VCaP (cell line): ENCODE data around the gene WWOX.

ENCODE experiments used
- H3K27ac ChIP-seq: fragments of 450-650 bp; 2 replicates; pipeline ENCODE4 v1.5.1; 2017
- TF ChIP-seq, protein P1 (sequence below): fragments of 450-650 bp; conservative IDR thresholded peaks from 2 replicates; pipeline ENCODE4 v1.5.1; 2017; ENCODE audit warnings: mild to moderate bottlenecking, moderate library complexity

WWOX gene

DNA sequence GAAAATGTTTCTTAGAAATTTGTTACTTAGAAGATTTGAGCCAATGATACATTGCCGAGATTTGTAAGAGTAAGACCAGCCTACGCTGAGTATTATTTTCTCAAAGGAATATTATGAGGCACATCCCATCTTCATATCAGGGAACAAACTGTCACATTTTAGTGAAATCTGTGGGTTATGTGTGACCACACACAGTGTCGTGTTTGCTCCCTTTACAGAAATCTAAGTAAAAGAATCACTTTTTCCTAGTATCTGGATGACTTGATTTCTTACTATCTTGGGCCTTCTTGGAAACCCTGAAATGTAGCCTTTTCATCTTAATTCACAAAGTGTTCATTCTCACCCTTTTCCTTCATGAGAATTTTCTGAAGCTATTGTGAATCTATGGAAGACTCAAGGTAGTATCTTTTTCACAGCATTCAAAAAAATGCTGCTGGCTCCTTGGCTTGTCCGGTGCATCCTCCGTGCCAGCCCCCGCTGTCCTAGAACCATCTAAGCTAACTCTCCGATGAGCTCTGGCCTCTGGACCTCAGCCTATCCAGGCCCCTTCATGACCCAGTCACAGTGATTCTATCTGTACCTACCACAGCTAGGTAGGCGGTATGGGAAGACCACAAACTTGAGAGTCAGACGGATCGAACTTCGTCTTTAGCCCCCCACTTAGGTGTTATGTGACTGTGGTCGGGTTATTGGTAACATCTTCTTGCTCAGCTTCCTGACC lies 976.8 kb downstream of the WWOX start:
- no peak overlapping the region for H3K27ac ChIP-seq
- TF ChIP-seq, protein P1, sequence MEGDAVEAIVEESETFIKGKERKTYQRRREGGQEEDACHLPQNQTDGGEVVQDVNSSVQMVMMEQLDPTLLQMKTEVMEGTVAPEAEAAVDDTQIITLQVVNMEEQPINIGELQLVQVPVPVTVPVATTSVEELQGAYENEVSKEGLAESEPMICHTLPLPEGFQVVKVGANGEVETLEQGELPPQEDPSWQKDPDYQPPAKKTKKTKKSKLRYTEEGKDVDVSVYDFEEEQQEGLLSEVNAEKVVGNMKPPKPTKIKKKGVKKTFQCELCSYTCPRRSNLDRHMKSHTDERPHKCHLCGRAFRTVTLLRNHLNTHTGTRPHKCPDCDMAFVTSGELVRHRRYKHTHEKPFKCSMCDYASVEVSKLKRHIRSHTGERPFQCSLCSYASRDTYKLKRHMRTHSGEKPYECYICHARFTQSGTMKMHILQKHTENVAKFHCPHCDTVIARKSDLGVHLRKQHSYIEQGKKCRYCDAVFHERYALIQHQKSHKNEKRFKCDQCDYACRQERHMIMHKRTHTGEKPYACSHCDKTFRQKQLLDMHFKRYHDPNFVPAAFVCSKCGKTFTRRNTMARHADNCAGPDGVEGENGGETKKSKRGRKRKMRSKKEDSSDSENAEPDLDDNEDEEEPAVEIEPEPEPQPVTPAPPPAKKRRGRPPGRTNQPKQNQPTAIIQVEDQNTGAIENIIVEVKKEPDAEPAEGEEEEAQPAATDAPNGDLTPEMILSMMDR = no peak

GRCh38 chr16:79077346-79077745 lies 977.9 kb downstream of the WWOX start:
- TF ChIP-seq, protein P1 = no peak
- no peak overlapping the region for H3K27ac ChIP-seq

DNA sequence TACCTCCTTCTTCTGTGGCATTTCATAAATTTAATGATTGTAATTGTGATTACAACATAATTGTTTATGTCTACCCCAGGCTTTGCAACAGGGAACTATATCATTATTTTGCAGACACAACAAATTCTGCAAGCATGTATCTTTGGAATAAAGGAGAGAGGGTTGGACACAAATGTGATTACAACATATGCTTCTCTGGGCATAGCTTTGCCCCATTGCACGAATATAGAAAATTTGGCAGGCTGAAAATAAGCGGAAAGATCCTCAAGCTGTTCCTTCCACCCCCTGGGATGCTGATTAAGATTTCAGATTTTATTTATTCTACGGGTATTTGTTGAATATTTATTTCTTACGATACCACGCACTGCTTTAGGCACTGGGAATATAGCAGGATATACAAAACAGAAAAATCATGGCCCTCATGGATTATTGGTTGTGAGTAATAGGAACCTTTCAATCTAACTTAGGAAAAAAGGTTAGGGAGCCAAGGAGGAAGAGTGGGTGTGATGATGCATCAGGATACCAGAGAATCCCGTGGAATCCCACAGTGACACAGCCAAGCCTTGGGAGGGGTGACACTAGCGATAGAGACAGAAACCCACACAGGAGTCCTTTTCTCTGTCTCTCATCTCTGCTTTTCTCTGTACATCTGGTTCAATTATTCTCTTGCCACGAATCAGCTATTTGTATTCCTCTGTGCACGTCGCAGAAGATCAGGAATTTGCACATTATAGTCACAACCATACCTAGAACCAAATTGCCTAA lies 980.4 kb downstream of the WWOX start:
- TF ChIP-seq, protein P1 = no peak
- no peak overlapping the region for H3K27ac ChIP-seq

DNA sequence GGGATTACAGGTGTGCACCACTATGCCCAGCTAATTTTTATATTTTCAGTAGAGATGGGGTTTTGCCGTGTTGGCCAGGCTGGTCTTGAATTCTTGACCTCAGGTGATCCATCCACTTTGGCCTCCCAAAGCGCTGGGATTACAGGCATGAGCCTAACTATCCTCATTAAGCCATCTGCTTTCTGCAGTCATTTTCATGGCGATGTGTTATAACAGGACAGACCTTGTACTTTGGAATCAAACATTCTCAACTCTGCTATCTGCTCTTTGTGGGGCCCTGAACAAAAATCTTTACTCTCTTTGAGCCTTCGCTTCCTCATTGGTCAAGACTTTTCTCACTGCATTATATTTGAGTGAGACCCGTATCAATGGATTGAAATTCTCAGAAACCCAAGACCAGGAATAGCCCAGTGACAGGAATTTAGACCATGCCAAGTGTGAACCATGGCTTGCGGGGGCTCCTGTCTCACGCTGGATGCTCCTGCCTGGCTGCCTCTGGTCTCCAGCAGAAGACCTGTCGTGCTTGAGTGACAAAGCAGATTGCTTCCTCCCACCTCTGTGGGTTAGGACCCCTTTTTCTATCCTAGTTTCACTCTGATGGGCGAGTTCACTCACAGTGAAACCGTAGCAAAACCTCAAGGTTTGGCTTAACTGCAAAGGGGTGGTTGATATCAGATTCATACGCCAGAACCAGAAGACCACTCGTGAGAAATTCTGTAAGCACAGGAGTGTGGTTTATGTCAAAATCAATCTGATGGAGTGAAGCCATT lies 982.0 kb downstream of the WWOX start:
- no peak overlapping the region for H3K27ac ChIP-seq

DNA sequence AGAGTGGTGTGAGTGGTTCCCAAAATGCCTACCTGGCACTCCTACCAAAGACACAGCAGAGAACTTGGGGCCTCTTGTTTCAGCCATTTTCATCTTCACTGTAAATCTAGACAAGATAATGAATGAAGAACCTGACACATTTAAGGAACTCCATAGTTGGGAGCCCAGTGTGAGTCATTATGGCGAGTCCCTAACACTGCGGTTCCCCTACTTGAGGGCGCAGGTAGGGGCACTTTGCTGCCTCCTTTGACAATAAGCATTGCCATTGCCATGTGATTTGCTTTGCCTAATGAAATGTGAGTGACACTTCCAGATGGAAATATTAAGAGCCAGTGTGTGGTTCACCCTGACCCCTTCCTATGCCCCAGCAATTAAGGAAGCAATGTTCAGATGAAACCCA lies 983.5 kb downstream of the WWOX start:
- H3K27ac ChIP-seq = no peak overlapping the region
- TF ChIP-seq, protein P1 = no peak

More for the DNA sequence above, 982.0 kb downstream of the WWOX start:
- TF ChIP-seq, protein P1 = no peak

DNA sequence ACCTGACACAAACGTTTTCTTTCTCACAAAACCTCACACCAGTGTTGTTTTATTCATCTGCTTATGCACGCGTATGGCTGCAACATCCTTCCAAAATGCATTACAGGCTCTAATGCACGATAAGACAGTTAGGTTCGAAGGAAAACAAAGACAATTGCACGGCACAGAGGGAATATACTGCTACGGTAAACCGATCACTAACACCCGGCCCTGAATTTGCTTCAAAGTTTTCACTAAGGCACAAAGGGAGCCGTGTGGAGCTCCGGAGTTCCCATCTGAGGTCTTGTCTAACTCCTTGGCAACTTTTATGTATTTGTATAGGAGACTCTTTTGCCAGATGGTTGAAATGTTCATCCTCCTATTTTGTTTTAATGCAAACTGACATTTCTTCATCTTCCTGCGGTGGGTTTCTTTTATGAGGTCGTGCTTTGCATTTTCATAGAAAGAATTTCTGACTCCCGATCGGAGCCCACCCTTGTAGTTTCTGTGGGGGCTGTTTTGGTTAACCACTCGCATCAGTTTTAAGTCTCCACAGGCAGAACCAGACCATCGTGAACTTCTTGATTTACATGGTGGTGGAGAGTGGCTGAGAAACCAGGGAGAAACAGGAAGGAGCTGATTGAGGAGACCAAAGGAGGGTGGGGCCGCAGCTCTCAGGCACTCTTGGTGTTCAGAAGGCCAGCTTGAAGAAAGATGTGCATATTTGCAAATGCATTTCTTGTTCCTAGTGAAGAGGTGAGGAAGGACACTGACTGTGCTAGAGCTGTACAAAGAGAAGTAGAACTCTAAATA lies 984.2 kb downstream of the WWOX start:
- TF ChIP-seq, protein P1 = no peak
- H3K27ac ChIP-seq = no peak overlapping the region
